SK-N-MC (cell line): ENCODE data around the gene PTGDR2.

Source experiments
- DNase-seq: peaks from one replicate; pipeline ENCODE4 v3.0.0-alpha.2; 2011; ENCODE audit warnings: low read depth, low spot score
- H3K27ac ChIP-seq: fragments of 200-600 bp; sonication (generic); 2 replicates; pipeline ENCODE4 v1.5.1; 2016; ENCODE audit warnings: mixed run types
- H3K36me3 ChIP-seq: fragments of 200-600 bp; sonication (generic); 2 replicates; pipeline ENCODE4 v1.6.1; 2017; ENCODE audit warnings: antibody characterized with exemption, low read length, mixed read lengths; ENCODE audit not compliant: insufficient read depth
- H3K4me3 ChIP-seq: fragments of 200-600 bp; sonication (generic); 2 replicates; pipeline ENCODE4 v1.5.1; 2016
- H3K9ac ChIP-seq: fragments of 200-600 bp; sonication (generic); 2 replicates; pipeline ENCODE4 v1.8.0; 2017; ENCODE audit warnings: mixed run types, mixed read lengths; ENCODE audit not compliant: insufficient read length
- H3K9me3 ChIP-seq: fragments of 200-600 bp; sonication (generic); 2 replicates; pipeline ENCODE4 v1.6.1; 2017; ENCODE audit warnings: low read depth, mild to moderate bottlenecking, antibody characterized with exemption, low read length, moderate library complexity, mixed read lengths
- EZH2 ChIP-seq: fragments of 200-600 bp; sonication (generic); IDR thresholded peaks from one replicate; pipeline ENCODE4 v1.6.1; 2017; ENCODE audit warnings: antibody characterized with exemption
- FOXP2 ChIP-seq: optimal IDR thresholded peaks from 2 replicates; pipeline ENCODE3; 2011; ENCODE audit warnings: mild to moderate bottlenecking, moderate library complexity; ENCODE audit not compliant: insufficient read depth; ENCODE audit errors: extremely low read length, control extremely low read depth
- POLR2AphosphoS5 ChIP-seq: IDR thresholded peaks from 2 replicates; pipeline ENCODE4 v1.6.1; 2012; ENCODE audit warnings: mild to moderate bottlenecking, low read depth, low read length, borderline replicate concordance

PTGDR2 gene

GRCh38 chr11:60854847-60855725 is 664 bp downstream of the PTGDR2 start:
- no peak for TF ChIP-seq POLR2AphosphoS5
- no peak for TF ChIP-seq FOXP2
- TF ChIP-seq EZH2, result no peak
- no peak overlapping the region for H3K27ac ChIP-seq
- H3K36me3 ChIP-seq, result peaks cover 13% of the 10 kb centered on the region; the same call in 1 of the 2 replicates
- H3K9ac ChIP-seq, result no peak overlapping the region
- no peak overlapping the region for H3K4me3 ChIP-seq
- no peaks in the 10 kb centered on the region for H3K9me3 ChIP-seq
- no peak for DNase-seq

- no peak for DNase-seq
- Histone ChIP-seq H3K9me3 (no peaks in the 10 kb centered on the region), H3K9ac (no peak overlapping the region), H3K4me3 (no peak overlapping the region), H3K27ac (no peak overlapping the region), H3K36me3 (peaks cover 17% of the 10 kb centered on the region; the same call in 1 of the 2 replicates)
- TF ChIP-seq FOXP2 (no peak), POLR2AphosphoS5 (no peak), EZH2 (no peak)
These were observed 1.5 kb downstream of the PTGDR2 start for GRCh38 chr11:60854140-60854846.

GRCh38 chr11:60852982-60853950 is 2.5 kb downstream of the PTGDR2 start:
- Histone ChIP-seq H3K9me3 (no peaks in the 10 kb centered on the region), H3K4me3 (no peak overlapping the region), H3K27ac (no peak overlapping the region), H3K36me3 (peaks cover 26% of the 10 kb centered on the region; the same call in 1 of the 2 replicates), H3K9ac (no peak overlapping the region)
- no peak for DNase-seq
- TF ChIP-seq EZH2, result no peak

GRCh38 chr11:60852117-60852981 is 3.4 kb downstream of the PTGDR2 start:
- no peak for TF ChIP-seq EZH2
- peaks cover 35% of the 10 kb centered on the region; the same call in 1 of the 2 replicates for H3K36me3 ChIP-seq
- H3K9ac ChIP-seq, result no peak overlapping the region
- no peak for DNase-seq
- H3K4me3 ChIP-seq, result no peak overlapping the region
- no peaks in the 10 kb centered on the region for H3K9me3 ChIP-seq
- no peak overlapping the region for H3K27ac ChIP-seq

- Histone ChIP-seq H3K27ac (no peak overlapping the region), H3K4me3 (no peak overlapping the region), H3K9me3 (no peaks in the 10 kb centered on the region), H3K36me3 (peaks cover 36% of the 10 kb centered on the region; the same call in 1 of the 2 replicates), H3K9ac (no peak overlapping the region)
- no peak for DNase-seq
- TF ChIP-seq POLR2AphosphoS5 (no peak), FOXP2 (no peak), EZH2 (no peak)
These were observed 4.2 kb downstream of the PTGDR2 start for GRCh38 chr11:60851327-60852104.

- TF ChIP-seq EZH2, result no peak
- no peak for TF ChIP-seq FOXP2
- no peak for TF ChIP-seq POLR2AphosphoS5
- peaks cover 36% of the 10 kb centered on the region; the same call in 1 of the 2 replicates for H3K36me3 ChIP-seq
- DNase-seq, result no peak
- H3K9ac ChIP-seq, result no peak overlapping the region
- H3K27ac ChIP-seq, result no peak overlapping the region
- no peaks in the 10 kb centered on the region for H3K9me3 ChIP-seq
- no peak overlapping the region for H3K4me3 ChIP-seq
These were observed 5.9 kb downstream of the PTGDR2 start for GRCh38 chr11:60849641-60850520.
